Measurements from ENCODE around the gene TTC23L. TPM values are rescaled to one million over a fixed set of nuclear protein-coding genes. Genes with fewer than 3 reads are reported as not detected.

The TTC23L gene
- total and polyA plus RNA-seq, 5 donors from 2014 or later, result not detected

DNA sequence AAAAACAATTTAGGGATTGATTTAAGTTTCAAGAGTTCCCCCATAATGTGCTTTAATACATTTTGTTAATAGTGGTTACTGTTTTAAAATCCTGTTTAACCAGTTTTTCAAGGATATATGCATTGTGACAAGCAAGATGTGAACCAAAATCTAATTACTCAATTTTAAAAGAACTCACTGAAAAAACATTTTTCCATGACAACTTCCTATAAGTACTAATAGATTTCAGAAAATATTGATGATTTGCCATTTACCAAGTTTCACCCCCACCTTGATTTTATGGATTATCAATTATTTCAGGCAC, 85.5 kb downstream of the TTC23L start:
- Histone ChIP-seq H3K27ac (ENCODE audit: insufficient read depth, low read length, poor library complexity, severe bottlenecking) (no peak overlapping the region), H3K4me1 (ENCODE audit: control insufficient read depth, insufficient read depth, low read length, poor library complexity, severe bottlenecking) (peaks cover 7% of the 10 kb centered on the region), H3K4me3 (ENCODE audit: low read depth, low read length) (no peak overlapping the region), H3K36me3 (ENCODE audit: control insufficient read depth, insufficient read depth, low read length) (peaks cover 61% of the 10 kb centered on the region), H3K9me3 (ENCODE audit: control insufficient read depth in 2 of 2, low read length in 2 of 2) (no peaks in the 10 kb centered on the region), H3K27me3 (ENCODE audit: control insufficient read depth, insufficient read depth, low read length) (no peaks in the 10 kb centered on the region)
- no peak overlapping the region for H3K27ac Mint-ChIP-seq
- DNase-seq, result no peak
- no peaks in the 10 kb centered on the region for H3K9me3 Mint-ChIP-seq
- peak overlapping the region in 1 of 4 donors; percentile 29 for H3K4me3 Mint-ChIP-seq
- no peak for ATAC-seq (ENCODE audit: low read depth in 2 of 2)
- H3K4me1 Mint-ChIP-seq, result peaks cover 6 to 16% (median 11%) of the 10 kb centered on the region in 4 donors
- H3K27me3 Mint-ChIP-seq, result no peaks in the 10 kb centered on the region
- peaks cover 22% of the 10 kb centered on the region for H3K36me3 Mint-ChIP-seq

DNA sequence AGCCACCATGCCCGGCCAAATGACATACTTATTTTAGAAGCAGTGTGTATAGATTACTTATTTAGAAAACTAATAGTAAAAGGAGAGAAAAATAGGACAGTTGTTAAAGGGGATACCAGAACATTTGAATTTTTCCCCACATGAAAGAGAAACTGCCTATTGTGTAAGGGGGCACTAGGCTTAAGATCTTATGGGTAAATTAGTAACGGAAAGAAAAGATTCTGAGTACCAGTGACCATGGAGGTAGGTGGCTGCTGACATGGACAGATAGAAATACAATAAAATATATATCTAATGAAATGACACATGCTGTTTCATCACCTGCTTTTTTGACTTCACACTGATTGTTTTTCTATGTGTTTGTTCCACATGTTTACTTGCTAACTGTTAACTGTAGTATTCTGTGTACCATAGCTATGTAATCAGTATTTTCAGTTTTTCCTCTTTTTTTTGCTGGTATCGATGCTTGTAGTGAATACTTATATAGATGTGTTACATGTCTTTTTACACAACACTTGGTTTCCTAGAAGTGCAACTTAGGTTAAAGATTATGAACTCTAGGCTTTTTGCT, 87.4 kb downstream of the TTC23L start:
- no peak overlapping the region for H3K27ac Mint-ChIP-seq
- peaks cover 19% of the 10 kb centered on the region for H3K36me3 Mint-ChIP-seq
- peaks cover 17 to 29% (median 22%) of the 10 kb centered on the region in 4 donors for H3K4me1 Mint-ChIP-seq
- H3K9me3 ChIP-seq (ENCODE audit: control insufficient read depth in 2 of 2, low read length in 2 of 2), result no peaks in the 10 kb centered on the region
- H3K9me3 Mint-ChIP-seq, result no peaks in the 10 kb centered on the region
- no peaks in the 10 kb centered on the region for H3K27me3 ChIP-seq (ENCODE audit: control insufficient read depth, insufficient read depth, low read length)
- H3K4me3 ChIP-seq (ENCODE audit: low read depth, low read length), result no peak overlapping the region
- ATAC-seq (ENCODE audit: low read depth in 2 of 2) (no peak), DNase-seq (no peak)
- H3K27me3 Mint-ChIP-seq, result no peaks in the 10 kb centered on the region
- H3K36me3 ChIP-seq (ENCODE audit: control insufficient read depth, insufficient read depth, low read length), result peaks cover 43% of the 10 kb centered on the region
- H3K4me1 ChIP-seq (ENCODE audit: control insufficient read depth, insufficient read depth, low read length, poor library complexity, severe bottlenecking), result peaks cover 21% of the 10 kb centered on the region
- no peak overlapping the region for H3K4me3 Mint-ChIP-seq
- H3K27ac ChIP-seq (ENCODE audit: insufficient read depth, low read length, poor library complexity, severe bottlenecking), result no peak overlapping the region

DNA sequence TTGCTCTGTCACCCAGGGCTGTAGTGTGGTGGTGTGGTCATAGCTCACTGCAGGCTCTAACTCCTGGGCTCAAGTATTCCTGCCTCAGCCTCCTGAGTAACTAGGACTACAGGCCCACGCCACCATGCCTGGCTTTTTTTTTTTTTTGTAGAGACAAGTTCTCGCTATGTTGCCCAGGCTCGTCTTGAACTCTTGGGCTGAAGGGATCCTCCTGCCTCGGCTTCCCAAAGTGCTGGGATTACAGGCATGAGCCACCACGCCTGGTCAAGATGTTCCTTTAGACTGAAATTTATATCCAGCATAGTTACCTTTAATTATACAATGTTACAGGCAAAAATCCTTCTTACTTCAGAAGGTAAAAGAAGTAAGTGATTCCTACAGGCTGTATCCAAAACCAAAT, 88.8 kb downstream of the TTC23L start:
- Mint-ChIP-seq H3K36me3 (peaks cover 15% of the 10 kb centered on the region), H3K4me1 (peaks cover 22 to 37% (median 29%) of the 10 kb centered on the region in 4 donors), H3K27ac (no peak overlapping the region), H3K9me3 (no peaks in the 10 kb centered on the region), H3K4me3 (peak overlapping the region in 1 of 4 donors; percentile 71), H3K27me3 (no peaks in the 10 kb centered on the region)
- no peak overlapping the region for H3K27ac ChIP-seq (ENCODE audit: insufficient read depth, low read length, poor library complexity, severe bottlenecking)
- ATAC-seq (ENCODE audit: low read depth in 2 of 2) (no peak), DNase-seq (no peak)
- no peaks in the 10 kb centered on the region for H3K9me3 ChIP-seq (ENCODE audit: control insufficient read depth in 2 of 2, low read length in 2 of 2)
- peaks cover 26% of the 10 kb centered on the region for H3K4me1 ChIP-seq (ENCODE audit: control insufficient read depth, insufficient read depth, low read length, poor library complexity, severe bottlenecking)
- H3K27me3 ChIP-seq (ENCODE audit: control insufficient read depth, insufficient read depth, low read length), result no peaks in the 10 kb centered on the region
- no peak overlapping the region for H3K4me3 ChIP-seq (ENCODE audit: low read depth, low read length)
- H3K36me3 ChIP-seq (ENCODE audit: control insufficient read depth, insufficient read depth, low read length), result peaks cover 31% of the 10 kb centered on the region

GRCh38 chr5:34928267-34928666, 89.3 kb downstream of the TTC23L start:
- Histone ChIP-seq H3K9me3 (ENCODE audit: control insufficient read depth in 2 of 2, low read length in 2 of 2) (no peaks in the 10 kb centered on the region), H3K27ac (ENCODE audit: insufficient read depth, low read length, poor library complexity, severe bottlenecking) (peak overlapping the region; percentile 73), H3K27me3 (ENCODE audit: control insufficient read depth, insufficient read depth, low read length) (no peaks in the 10 kb centered on the region), H3K4me1 (ENCODE audit: control insufficient read depth, insufficient read depth, low read length, poor library complexity, severe bottlenecking) (peaks cover 26% of the 10 kb centered on the region), H3K4me3 (ENCODE audit: low read depth, low read length) (peak overlapping the region; percentile 87), H3K36me3 (ENCODE audit: control insufficient read depth, insufficient read depth, low read length) (peaks cover 27% of the 10 kb centered on the region)
- Mint-ChIP-seq H3K36me3 (peaks cover 14% of the 10 kb centered on the region), H3K4me3 (peak overlapping the region; percentile 87 to 94 (median 91)), H3K27me3 (no peaks in the 10 kb centered on the region), H3K4me1 (peaks cover 22 to 37% (median 29%) of the 10 kb centered on the region in 4 donors), H3K9me3 (no peaks in the 10 kb centered on the region), H3K27ac (no peak overlapping the region)
- no peak for DNase-seq
- ATAC-seq (ENCODE audit: low read depth in 2 of 2), result no peak

GRCh38 chr5:34929134-34929719, 90.3 kb downstream of the TTC23L start, which contains the start of gene DNAJC21:
TSS of gene DNAJC21 (plus strand) at chr5:34929559. CDS start at chr5:34929820, 261 bp downstream.
- DNase-seq (peak; percentile 95 to 98 (median 95)), ATAC-seq (ENCODE audit: low read depth in 2 of 2) (peak; percentile 91 to 94)
- H3K27ac Mint-ChIP-seq, result peak within 1 kb of the TSS; percentile 93 to 94 (median 94)
- H3K36me3 Mint-ChIP-seq, result peaks cover 14% of the 10 kb centered on the region
- H3K9me3 Mint-ChIP-seq, result no peaks in the 10 kb centered on the region
- H3K27me3 Mint-ChIP-seq, result no peaks in the 10 kb centered on the region
- H3K27ac ChIP-seq (ENCODE audit: insufficient read depth, low read length, poor library complexity, severe bottlenecking), result peak within 1 kb of the TSS; percentile 84
- H3K27me3 ChIP-seq (ENCODE audit: control insufficient read depth, insufficient read depth, low read length), result no peaks in the 10 kb centered on the region
- H3K4me3 ChIP-seq (ENCODE audit: low read depth, low read length), result peak within 1 kb of the TSS; percentile 88
- H3K4me1 ChIP-seq (ENCODE audit: control insufficient read depth, insufficient read depth, low read length, poor library complexity, severe bottlenecking), result peaks cover 26% of the 10 kb centered on the region
- no peaks in the 10 kb centered on the region for H3K9me3 ChIP-seq (ENCODE audit: control insufficient read depth in 2 of 2, low read length in 2 of 2)
- H3K4me3 Mint-ChIP-seq, result peak within 1 kb of the TSS; percentile 87 to 98 (median 97)
- peaks cover 22 to 38% (median 29%) of the 10 kb centered on the region in 4 donors for H3K4me1 Mint-ChIP-seq
- H3K36me3 ChIP-seq (ENCODE audit: control insufficient read depth, insufficient read depth, low read length), result peaks cover 23% of the 10 kb centered on the region

- Mint-ChIP-seq H3K4me1 (peaks cover 17 to 42% (median 30%) of the 10 kb centered on the region in 4 donors), H3K27me3 (no peaks in the 10 kb centered on the region), H3K36me3 (peaks cover 10% of the 10 kb centered on the region), H3K9me3 (no peaks in the 10 kb centered on the region), H3K4me3 (peak overlapping the region; percentile 87 to 98 (median 97)), H3K27ac (peak overlapping the region; percentile 93 to 94 (median 94))
- Histone ChIP-seq H3K9me3 (ENCODE audit: control insufficient read depth in 2 of 2, low read length in 2 of 2) (no peaks in the 10 kb centered on the region), H3K4me3 (ENCODE audit: low read depth, low read length) (peak overlapping the region; percentile 88), H3K36me3 (ENCODE audit: control insufficient read depth, insufficient read depth, low read length) (peaks cover 20% of the 10 kb centered on the region), H3K27me3 (ENCODE audit: control insufficient read depth, insufficient read depth, low read length) (no peaks in the 10 kb centered on the region), H3K27ac (ENCODE audit: insufficient read depth, low read length, poor library complexity, severe bottlenecking) (peak overlapping the region; percentile 84), H3K4me1 (ENCODE audit: control insufficient read depth, insufficient read depth, low read length, poor library complexity, severe bottlenecking) (peaks cover 26% of the 10 kb centered on the region)
- peak; percentile 79 to 91 (median 81) for DNase-seq
- ATAC-seq (ENCODE audit: low read depth in 2 of 2), result peak; percentile 70 to 71
Observed at GRCh38 chr5:34929720-34930461, 90.9 kb downstream of the TTC23L start.

GRCh38 chr5:34930462-34930844, 91.5 kb downstream of the TTC23L start:
- Mint-ChIP-seq H3K9me3 (no peaks in the 10 kb centered on the region), H3K4me3 (peak overlapping the region; percentile 87 to 98 (median 97)), H3K27ac (peak overlapping the region; percentile 93 to 94 (median 94)), H3K36me3 (peaks cover 7% of the 10 kb centered on the region), H3K27me3 (no peaks in the 10 kb centered on the region), H3K4me1 (peaks cover 17 to 46% (median 31%) of the 10 kb centered on the region in 4 donors)
- DNase-seq, result peak in 1 of 3 donors; percentile 26
- H3K9me3 ChIP-seq (ENCODE audit: control insufficient read depth in 2 of 2, low read length in 2 of 2), result no peaks in the 10 kb centered on the region
- no peaks in the 10 kb centered on the region for H3K27me3 ChIP-seq (ENCODE audit: control insufficient read depth, insufficient read depth, low read length)
- peaks cover 15% of the 10 kb centered on the region for H3K36me3 ChIP-seq (ENCODE audit: control insufficient read depth, insufficient read depth, low read length)
- peak overlapping the region; percentile 84 for H3K27ac ChIP-seq (ENCODE audit: insufficient read depth, low read length, poor library complexity, severe bottlenecking)
- H3K4me1 ChIP-seq (ENCODE audit: control insufficient read depth, insufficient read depth, low read length, poor library complexity, severe bottlenecking), result peaks cover 26% of the 10 kb centered on the region
- ATAC-seq (ENCODE audit: low read depth in 2 of 2), result no peak
- peak overlapping the region; percentile 88 for H3K4me3 ChIP-seq (ENCODE audit: low read depth, low read length)
